GM12878 (cell line): ENCODE results near the gene SEMA3A. TPM values are rescaled to one million over a fixed set of nuclear protein-coding genes. Genes with fewer than 3 reads are reported as not detected.

Experiments used
- ATAC-seq: fragments of 200-7000 bp; cut with Tn5 transposase; 3 replicates; pipeline ENCODE4 v1.9.1; 2020; ENCODE audit warnings: mild to moderate bottlenecking, moderate library complexity
- BruUV-seq: library from RNA; stranded (reverse); fragments of 400-500 nt; replicated peaks from 2 replicates; lab custom pipeline; 2021; lab: Mats Ljungman, UMichigan
- CTCF ChIA-PET: fragments of 300-600 bp; sonication (Branson Sonifier 250); formaldehyde crosslinking; extraction: SDS; loops from one replicate; lab custom pipeline; 2021; ENCODE audit warnings: inconsistent platforms; lab: Yijun Ruan, JAX
- POLR2A ChIA-PET: fragments of 350-600 bp; formaldehyde crosslinking; extraction: SDS; loops from one replicate; lab custom pipeline; 2021; ENCODE audit warnings: inconsistent platforms; lab: Charles Lee
- RAD21 ChIA-PET: fragments of 300-600 bp; sonication (Branson Sonifier 250); formaldehyde crosslinking; loops from one replicate; lab custom pipeline; 2023; ENCODE audit warnings: antibody characterized with exemption; ENCODE audit not compliant: unreplicated experiment; lab: Charles Lee
- SMC1A ChIA-PET: fragments of 300-600 bp; sonication (Branson Sonifier 250); formaldehyde crosslinking; loops from one replicate; lab custom pipeline; 2023; ENCODE audit not compliant: unreplicated experiment, uncharacterized antibody; lab: Charles Lee
- DNase-seq: peaks from one replicate; pipeline ENCODE4 v3.0.0-alpha.2; 2011; ENCODE audit warnings: low read depth, low spot score
- FAIRE-seq: peaks from 3 replicates; lab custom pipeline; 2011; peaks lifted over from hg19 to GRCh38; lab: Jason Lieb, UNC
- H2AFZ ChIP-seq: 2 replicates; pipeline ENCODE4 v1.6.0; 2011; ENCODE audit warnings: low read depth, low read length, control low read depth; ENCODE audit not compliant: control insufficient read depth
- H3K27ac ChIP-seq: 2 replicates; pipeline ENCODE4 v1.5.1; 2011; ENCODE audit warnings: control low read depth; ENCODE audit not compliant: control insufficient read depth, insufficient read depth
- H3K27me3 ChIP-seq, 2 experiments: replicated peaks in 1 of 2; 2 replicates each; pipeline versions ENCODE4 v1.6.0 to v1.6.1; 2011; ENCODE audit warnings: low read length in 1 of 2; ENCODE audit not compliant: control insufficient read depth in 2 of 2, insufficient read depth in 2 of 2
- H3K36me3 ChIP-seq, 2 experiments: 2 replicates each; pipeline ENCODE4 v1.5.1; 2011; ENCODE audit warnings: low read length in 1 of 2; ENCODE audit not compliant: control insufficient read depth in 2 of 2, insufficient read depth in 2 of 2
- H3K4me1 ChIP-seq: 2 replicates; pipeline ENCODE4 v1.6.1; 2011; ENCODE audit warnings: mild to moderate bottlenecking, low read length, moderate library complexity, mixed read lengths; ENCODE audit not compliant: control insufficient read depth, insufficient read depth
- H3K4me2 ChIP-seq: 2 replicates; pipeline ENCODE4 v1.6.0; 2011; ENCODE audit warnings: control low read depth; ENCODE audit not compliant: control insufficient read depth, insufficient read depth
- H3K4me3 ChIP-seq: fragments of 200-600 bp; sonication (generic); 2 replicates; pipeline ENCODE4 v1.5.1; 2016
- H3K79me2 ChIP-seq: 2 replicates; pipeline ENCODE4 v1.6.0; 2011; ENCODE audit warnings: low read length; ENCODE audit not compliant: control insufficient read depth, insufficient read depth
- H3K9ac ChIP-seq: 2 replicates; pipeline ENCODE4 v1.8.0; 2011; ENCODE audit warnings: low read length, control low read depth, mixed read lengths; ENCODE audit not compliant: control insufficient read depth, insufficient read depth
- H3K9me3 ChIP-seq: replicated peaks from 3 replicates; pipeline ENCODE4 v1.5.1; 2011; ENCODE audit warnings: mild to moderate bottlenecking, low read length; ENCODE audit not compliant: control insufficient read depth, insufficient read depth
- H4K20me1 ChIP-seq: 2 replicates; pipeline ENCODE4 v1.6.0; 2011; ENCODE audit not compliant: control insufficient read depth, insufficient read depth
- BHLHE40 ChIP-seq, 2 experiments: fragments of 450-650 bp in 1 of 2; IDR thresholded peaks; 2 replicates each; pipeline ENCODE4 v1.6.1; 2011 to 2017; ENCODE audit warnings: low read depth in 2 of 2, borderline replicate concordance in 1 of 2, improper control_type of control experiment in 1 of 2, low read length in 1 of 2, mild to moderate bottlenecking in 1 of 2
- CBFB ChIP-seq: IDR thresholded peaks from 2 replicates; pipeline ENCODE4 v1.6.1; 2016; ENCODE audit warnings: antibody characterized with exemption, low read depth
- CHD1 ChIP-seq: IDR thresholded peaks from 2 replicates; pipeline ENCODE4 v1.6.1; 2012; ENCODE audit warnings: low read depth, low read length, improper control_type of control experiment
- ESRRA ChIP-seq: IDR thresholded peaks from 2 replicates; pipeline ENCODE4 v1.6.1; 2012; ENCODE audit warnings: mild to moderate bottlenecking, low read length, improper control_type of control experiment
- JUND ChIP-seq: IDR thresholded peaks from 2 replicates; pipeline ENCODE4 v1.6.1; 2012; ENCODE audit warnings: low read depth, mild to moderate bottlenecking, low read length, improper control_type of control experiment, moderate library complexity
- KAT2A ChIP-seq: conservative IDR thresholded peaks from 2 replicates; pipeline ENCODE4 v1.6.1; 2011; ENCODE audit warnings: low read depth, low read length; ENCODE audit not compliant: control insufficient read depth
- RAD51 ChIP-seq: fragments of 450-650 bp; IDR thresholded peaks from 2 replicates; pipeline ENCODE4 v1.6.1; 2016; ENCODE audit warnings: moderate library complexity, mild to moderate bottlenecking, inconsistent platforms
- RBBP5 ChIP-seq: fragments of 200-600 bp; sonication (generic); conservative IDR thresholded peaks from 2 replicates; pipeline ENCODE4 v1.6.1; 2016
- SIX5 ChIP-seq: IDR thresholded peaks from 2 replicates; pipeline ENCODE4 v1.6.1; 2011; ENCODE audit warnings: mild to moderate bottlenecking, low read depth, low read length, moderate library complexity; ENCODE audit not compliant: severe bottlenecking
- YY1 ChIP-seq: IDR thresholded peaks from 2 replicates; pipeline ENCODE4 v1.6.1; 2011; ENCODE audit warnings: low read depth, mild to moderate bottlenecking, low read length
- ZNF207 ChIP-seq: fragments of 450-650 bp; IDR thresholded peaks from 2 replicates; pipeline ENCODE4 v1.6.1; 2014; ENCODE audit warnings: antibody characterized with exemption, mild to moderate bottlenecking, borderline replicate concordance
- WGBS: methylation state at CpG from one replicate; pipeline ENCODE4 v1.1.6; 2016; ENCODE audit warnings: low lambda C conversion rate; ENCODE audit not compliant: insufficient replicate concordance, insufficient coverage; ENCODE audit errors: missing lambda C conversion rate; 5-methylcytosine and 5-hydroxymethylcytosine counted together
- in situ Hi-C: fragments of 300-500 bp; cut with MboI; formaldehyde crosslinking; loops from 9 replicates; pipeline ENCODE4 v1.14.3; 2018; ENCODE audit warnings: mixed read lengths
- intact Hi-C: fragments of 100-400 bp; cut with micrococcal nuclease; formaldehyde crosslinking; loops from one replicate; pipeline ENCODE4 v1.14.2; 2022; ENCODE audit not compliant: unreplicated experiment
- polyA plus RNA-seq, 11 experiments: library from polyadenylated mRNA; depleted of rRNA in 4 of 11; unstranded in 6 of 11; stranded (reverse) in 5 of 11; fragments of >200 nt; fragmentation: Nextera tagmentation in 4 of 11; fragmentation: Illumina TruSeq in 1 of 11; extraction: Ambion mirVana in 4 of 11; extraction: Trizol in 1 of 11; gene quantifications; 1 replicate in 1 of 11; 2 replicates in 10 of 11; pipeline versions ENCODE4 v1.2.1 to v1.2.3, GENCODE V29; 2011 to 2016; ENCODE audit warnings: inconsistent platforms in 2 of 11, missing spikeins in 2 of 11, low read depth in 1 of 11
- total RNA-seq, 4 experiments: library from RNA; depleted of rRNA in 3 of 4; stranded (reverse); fragments of >200 nt in 3 of 4; fragmentation: Illumina TruSeq in 1 of 4; extraction: Trizol in 1 of 4; gene quantifications; 2 replicates each; pipeline versions ENCODE4 v1.2.1 to v1.2.3, GENCODE V29; 2013 to 2021
- TF ChIP-seq, protein P1 (sequence below): fragments of 150-350 bp; IDR thresholded peaks from 2 replicates; pipeline ENCODE4 v1.6.1; 2014; ENCODE audit warnings: mild to moderate bottlenecking, low read depth, low read length

The SEMA3A gene
- total and polyA plus RNA-seq, 10 of the 15 experiments (the other 5 are each of a cell fraction or from before 2014, with no cell fraction given): 0.01 to 3.3 (median 0.24) TPM

GRCh38 chr7:84209006-84209405 is 14.4 kb upstream of the SEMA3A start:
- FAIRE-seq (no peak), ATAC-seq (no peak), DNase-seq (no peak)
- CTCF ChIA-PET: no interaction called here
- intact Hi-C loops (no loop called here), in situ Hi-C loops (no loop called here)
- RAD21 ChIA-PET: no interaction called here
- SMC1A ChIA-PET: no interaction called here
- no peak overlapping the region for H3K4me2 ChIP-seq
- TF ChIP-seq RBBP5 (no peak), KAT2A (no peak)
- H3K4me1 ChIP-seq: no peaks in the 10 kb centered on the region
- H4K20me1 ChIP-seq: no peaks in the 10 kb centered on the region
- no peaks in the 10 kb centered on the region for H3K9me3 ChIP-seq
- no peak overlapping the region for H3K27ac ChIP-seq
- H3K4me3 ChIP-seq: no peak overlapping the region
- no peaks in the 10 kb centered on the region for H3K36me3 ChIP-seq
- H3K79me2 ChIP-seq: no peaks in the 10 kb centered on the region
- 4% methylated on average over 1 of the region's 1 CpG for WGBS
- no peak overlapping the region for H3K9ac ChIP-seq
- no TSS peak for BruUV-seq
- POLR2A ChIA-PET: no interaction called here
- H2AFZ ChIP-seq: no peak overlapping the region
- H3K27me3 ChIP-seq: no peaks in the 10 kb centered on the region

DNA sequence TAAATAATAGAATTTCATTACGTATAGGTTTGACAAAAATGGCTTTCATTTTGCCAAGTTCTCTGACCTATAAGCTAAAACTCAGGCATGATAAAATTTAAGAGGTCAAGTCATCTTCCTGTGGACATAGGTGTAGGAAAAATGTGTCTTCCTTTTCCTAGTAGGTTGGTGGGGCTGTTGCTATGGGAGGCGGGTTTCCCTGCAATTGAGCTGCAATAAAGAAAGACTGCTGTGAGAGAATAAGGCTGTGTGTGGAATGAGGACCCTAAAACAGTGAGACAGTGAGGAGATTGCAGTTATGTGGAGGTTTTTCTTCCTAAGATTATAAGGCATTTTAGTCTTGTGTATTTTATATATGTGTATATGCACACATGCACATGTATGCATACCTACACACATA is 13.0 kb upstream of the SEMA3A start:
- BruUV-seq: no TSS peak
- Histone ChIP-seq H3K27me3 (no peaks in the 10 kb centered on the region), H3K9me3 (no peaks in the 10 kb centered on the region), H3K4me3 (no peak overlapping the region), H3K4me1 (no peaks in the 10 kb centered on the region), H2AFZ (no peak overlapping the region), H3K36me3 (no peaks in the 10 kb centered on the region), H3K27ac (no peak overlapping the region), H3K79me2 (no peaks in the 10 kb centered on the region), H3K4me2 (no peak overlapping the region), H4K20me1 (no peaks in the 10 kb centered on the region), H3K9ac (no peak overlapping the region)
- DNase-seq: no peak
- in situ Hi-C loops: no loop called here
- CTCF ChIA-PET: no interaction called here
- intact Hi-C loops: no loop called here
- RAD21 ChIA-PET: no interaction called here
- no peak for ATAC-seq
- TF ChIP-seq SIX5: no peak
- TF ChIP-seq CBFB: no peak
- TF ChIP-seq YY1: no peak
- TF ChIP-seq JUND: no peak
- TF ChIP-seq ZNF207: no peak
- TF ChIP-seq, protein P1, sequence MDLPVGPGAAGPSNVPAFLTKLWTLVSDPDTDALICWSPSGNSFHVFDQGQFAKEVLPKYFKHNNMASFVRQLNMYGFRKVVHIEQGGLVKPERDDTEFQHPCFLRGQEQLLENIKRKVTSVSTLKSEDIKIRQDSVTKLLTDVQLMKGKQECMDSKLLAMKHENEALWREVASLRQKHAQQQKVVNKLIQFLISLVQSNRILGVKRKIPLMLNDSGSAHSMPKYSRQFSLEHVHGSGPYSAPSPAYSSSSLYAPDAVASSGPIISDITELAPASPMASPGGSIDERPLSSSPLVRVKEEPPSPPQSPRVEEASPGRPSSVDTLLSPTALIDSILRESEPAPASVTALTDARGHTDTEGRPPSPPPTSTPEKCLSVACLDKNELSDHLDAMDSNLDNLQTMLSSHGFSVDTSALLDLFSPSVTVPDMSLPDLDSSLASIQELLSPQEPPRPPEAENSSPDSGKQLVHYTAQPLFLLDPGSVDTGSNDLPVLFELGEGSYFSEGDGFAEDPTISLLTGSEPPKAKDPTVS: no peak
- TF ChIP-seq BHLHE40 (IDR thresholded peaks at IDR 0.05; ENCODE audit: borderline replicate concordance in 1 of 2, low read depth in 2 of 2, low read length in 1 of 2): no peak
- no peak for TF ChIP-seq CHD1
- TF ChIP-seq ESRRA: no peak
- no peak for TF ChIP-seq RAD51
- 16% methylated on average over 2 of the region's 2 CpGs for WGBS
- POLR2A ChIA-PET: interaction anchor here (0.6 kb wide), 1 partner anchor 176 kb away, joined by 3 read pairs; no protein-coding TSS in a partner anchor
- FAIRE-seq: no peak
- SMC1A ChIA-PET: interaction anchor here (0.7 kb wide), 1 partner anchor 131 kb away, joined by 3 read pairs; no protein-coding TSS in a partner anchor
